GM12878 (cell line): ENCODE measurements around the gene PON3. TPM values are rescaled to one million over a fixed set of nuclear protein-coding genes. Genes with fewer than 3 reads are reported as not detected.

Experiments used
- ATAC-seq: fragments of 200-7000 bp; cut with Tn5 transposase; 3 replicates; pipeline ENCODE4 v1.9.1; 2020; ENCODE audit warnings: mild to moderate bottlenecking, moderate library complexity
- BruUV-seq: library from RNA; stranded (reverse); fragments of 400-500 nt; replicated peaks from 2 replicates; lab custom pipeline; 2021; lab: Mats Ljungman, UMichigan
- CTCF ChIA-PET: fragments of 300-600 bp; sonication (Branson Sonifier 250); formaldehyde crosslinking; extraction: SDS; loops from one replicate; lab custom pipeline; 2021; ENCODE audit warnings: inconsistent platforms; lab: Yijun Ruan, JAX
- POLR2A ChIA-PET: fragments of 350-600 bp; formaldehyde crosslinking; extraction: SDS; loops from one replicate; lab custom pipeline; 2021; ENCODE audit warnings: inconsistent platforms; lab: Charles Lee
- RAD21 ChIA-PET: fragments of 300-600 bp; sonication (Branson Sonifier 250); formaldehyde crosslinking; loops from one replicate; lab custom pipeline; 2023; ENCODE audit warnings: antibody characterized with exemption; ENCODE audit not compliant: unreplicated experiment; lab: Charles Lee
- SMC1A ChIA-PET: fragments of 300-600 bp; sonication (Branson Sonifier 250); formaldehyde crosslinking; loops from one replicate; lab custom pipeline; 2023; ENCODE audit not compliant: unreplicated experiment, uncharacterized antibody; lab: Charles Lee
- DNase-seq: peaks from one replicate; pipeline ENCODE4 v3.0.0-alpha.2; 2011; ENCODE audit warnings: low read depth, low spot score
- FAIRE-seq: peaks from 3 replicates; lab custom pipeline; 2011; peaks lifted over from hg19 to GRCh38; lab: Jason Lieb, UNC
- H2AFZ ChIP-seq: 2 replicates; pipeline ENCODE4 v1.6.0; 2011; ENCODE audit warnings: low read depth, low read length, control low read depth; ENCODE audit not compliant: control insufficient read depth
- H3K27ac ChIP-seq: 2 replicates; pipeline ENCODE4 v1.5.1; 2011; ENCODE audit warnings: control low read depth; ENCODE audit not compliant: control insufficient read depth, insufficient read depth
- H3K27me3 ChIP-seq, 2 experiments: replicated peaks in 1 of 2; 2 replicates each; pipeline versions ENCODE4 v1.6.0 to v1.6.1; 2011; ENCODE audit warnings: low read length in 1 of 2; ENCODE audit not compliant: control insufficient read depth in 2 of 2, insufficient read depth in 2 of 2
- H3K36me3 ChIP-seq, 2 experiments: 2 replicates each; pipeline ENCODE4 v1.5.1; 2011; ENCODE audit warnings: low read length in 1 of 2; ENCODE audit not compliant: control insufficient read depth in 2 of 2, insufficient read depth in 2 of 2
- H3K4me1 ChIP-seq: 2 replicates; pipeline ENCODE4 v1.6.1; 2011; ENCODE audit warnings: mild to moderate bottlenecking, low read length, moderate library complexity, mixed read lengths; ENCODE audit not compliant: control insufficient read depth, insufficient read depth
- H3K4me2 ChIP-seq: 2 replicates; pipeline ENCODE4 v1.6.0; 2011; ENCODE audit warnings: control low read depth; ENCODE audit not compliant: control insufficient read depth, insufficient read depth
- H3K4me3 ChIP-seq: fragments of 200-600 bp; sonication (generic); 2 replicates; pipeline ENCODE4 v1.5.1; 2016
- H3K79me2 ChIP-seq: 2 replicates; pipeline ENCODE4 v1.6.0; 2011; ENCODE audit warnings: low read length; ENCODE audit not compliant: control insufficient read depth, insufficient read depth
- H3K9ac ChIP-seq: 2 replicates; pipeline ENCODE4 v1.8.0; 2011; ENCODE audit warnings: low read length, control low read depth, mixed read lengths; ENCODE audit not compliant: control insufficient read depth, insufficient read depth
- H3K9me3 ChIP-seq: replicated peaks from 3 replicates; pipeline ENCODE4 v1.5.1; 2011; ENCODE audit warnings: mild to moderate bottlenecking, low read length; ENCODE audit not compliant: control insufficient read depth, insufficient read depth
- H4K20me1 ChIP-seq: 2 replicates; pipeline ENCODE4 v1.6.0; 2011; ENCODE audit not compliant: control insufficient read depth, insufficient read depth
- ASH2L ChIP-seq: fragments of 300-600, 200-600 bp; sonication (generic); IDR thresholded peaks from 2 replicates; pipeline ENCODE4 v1.6.1; 2017; ENCODE audit warnings: low read depth, mild to moderate bottlenecking, borderline replicate concordance
- CBX5 ChIP-seq: sonication (generic); IDR thresholded peaks from 2 replicates; pipeline ENCODE4 v1.6.1; 2016; ENCODE audit warnings: low read depth, moderate library complexity, mild to moderate bottlenecking, inconsistent platforms
- CREB1 ChIP-seq: IDR thresholded peaks from 2 replicates; pipeline ENCODE4 v1.6.1; 2012; ENCODE audit warnings: low read depth, mild to moderate bottlenecking, inconsistent platforms
- MTA2 ChIP-seq: fragments of 450-650 bp; IDR thresholded peaks from 2 replicates; pipeline ENCODE4 v1.6.1; 2016; ENCODE audit warnings: low read depth, mild to moderate bottlenecking, moderate library complexity
- MYB ChIP-seq: fragments of 150-350 bp; IDR thresholded peaks from 2 replicates; pipeline ENCODE4 v1.6.1; 2014; ENCODE audit warnings: mild to moderate bottlenecking, low read depth, low read length, borderline replicate concordance
- RAD21 ChIP-seq: IDR thresholded peaks from 2 replicates; pipeline ENCODE4 v1.6.1; 2011; ENCODE audit warnings: mild to moderate bottlenecking, low read depth, low read length, moderate library complexity; ENCODE audit not compliant: insufficient read depth
- TCF12 ChIP-seq: IDR thresholded peaks from 2 replicates; pipeline ENCODE4 v1.6.1; 2011; ENCODE audit warnings: low read depth, mild to moderate bottlenecking, low read length
- ZBED1 ChIP-seq: IDR thresholded peaks from 2 replicates; pipeline ENCODE4 v1.6.1; 2016; ENCODE audit warnings: borderline replicate concordance
- ZNF217 ChIP-seq: fragments of 450-650 bp; IDR thresholded peaks from 2 replicates; pipeline ENCODE4 v1.6.1; 2017; ENCODE audit warnings: antibody characterized with exemption, mild to moderate bottlenecking
- ZNF622 ChIP-seq: fragments of 450-650 bp; IDR thresholded peaks from 2 replicates; pipeline ENCODE4 v1.6.1; 2017; ENCODE audit warnings: mild to moderate bottlenecking, inconsistent platforms
- WGBS: methylation state at CpG from one replicate; pipeline ENCODE4 v1.1.6; 2016; ENCODE audit warnings: low lambda C conversion rate; ENCODE audit not compliant: insufficient replicate concordance, insufficient coverage; ENCODE audit errors: missing lambda C conversion rate; 5-methylcytosine and 5-hydroxymethylcytosine counted together
- in situ Hi-C: fragments of 300-500 bp; cut with MboI; formaldehyde crosslinking; loops from 9 replicates; pipeline ENCODE4 v1.14.3; 2018; ENCODE audit warnings: mixed read lengths
- intact Hi-C: fragments of 100-400 bp; cut with micrococcal nuclease; formaldehyde crosslinking; loops from one replicate; pipeline ENCODE4 v1.14.2; 2022; ENCODE audit not compliant: unreplicated experiment
- polyA plus RNA-seq, 11 experiments: library from polyadenylated mRNA; depleted of rRNA in 4 of 11; unstranded in 6 of 11; stranded (reverse) in 5 of 11; fragments of >200 nt; fragmentation: Nextera tagmentation in 4 of 11; fragmentation: Illumina TruSeq in 1 of 11; extraction: Ambion mirVana in 4 of 11; extraction: Trizol in 1 of 11; gene quantifications; 1 replicate in 1 of 11; 2 replicates in 10 of 11; pipeline versions ENCODE4 v1.2.1 to v1.2.3, GENCODE V29; 2011 to 2016; ENCODE audit warnings: inconsistent platforms in 2 of 11, missing spikeins in 2 of 11, low read depth in 1 of 11
- total RNA-seq, 4 experiments: library from RNA; depleted of rRNA in 3 of 4; stranded (reverse); fragments of >200 nt in 3 of 4; fragmentation: Illumina TruSeq in 1 of 4; extraction: Trizol in 1 of 4; gene quantifications; 2 replicates each; pipeline versions ENCODE4 v1.2.1 to v1.2.3, GENCODE V29; 2013 to 2021
- TF ChIP-seq, protein P1 (sequence below): fragments of 450-650 bp; IDR thresholded peaks from 2 replicates; pipeline ENCODE4 v1.6.1; 2016; ENCODE audit warnings: mild to moderate bottlenecking
- TF ChIP-seq, protein P2 (sequence below): IDR thresholded peaks from 2 replicates; pipeline ENCODE4 v1.6.1; 2011; ENCODE audit warnings: low read depth, low read length, improper control_type of control experiment, borderline replicate concordance
- TF ChIP-seq, protein P3 (sequence below): IDR thresholded peaks from 2 replicates; pipeline ENCODE4 v1.6.1; 2012; ENCODE audit warnings: mild to moderate bottlenecking, low read depth, low read length

Gene PON3
- total and polyA plus RNA-seq, 10 of the 15 experiments (the other 5 are each of a cell fraction or from before 2014, with no cell fraction given) = 0.45 to 2.0 (median 0.91) TPM

DNA sequence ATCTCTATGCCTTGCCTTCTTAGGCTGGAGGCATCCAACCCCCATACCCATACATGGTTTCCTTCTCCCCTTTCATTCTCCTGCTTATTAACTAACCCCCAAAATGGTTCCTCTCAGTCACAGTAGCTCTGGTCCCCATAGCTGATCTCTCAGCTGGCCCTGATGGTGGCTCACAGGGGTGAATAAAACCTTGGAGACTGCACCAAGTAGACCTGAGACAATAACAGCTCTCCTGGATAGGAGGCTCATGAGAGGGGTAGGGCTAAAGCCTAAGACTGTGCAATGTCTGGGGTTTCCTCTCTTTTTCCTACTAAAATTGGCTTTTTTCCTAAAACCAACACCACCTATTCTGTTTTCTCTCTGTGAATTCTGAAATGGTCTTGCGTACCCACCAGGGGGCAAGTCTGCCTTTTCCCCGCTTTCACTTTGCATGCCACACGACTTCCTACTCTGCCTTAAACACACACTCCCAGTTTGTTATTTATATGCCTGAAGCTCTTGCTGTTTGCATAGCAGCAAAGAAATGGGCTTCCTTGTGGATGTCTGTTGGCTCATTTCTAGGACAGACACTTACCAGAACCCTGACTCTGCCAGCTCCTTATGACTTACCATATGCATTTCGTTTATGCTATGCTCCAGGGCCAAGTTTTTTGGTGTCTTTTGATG is 53.4 kb downstream of the PON3 start:
- no peaks in the 10 kb centered on the region for H4K20me1 ChIP-seq
- no peak overlapping the region for H3K4me3 ChIP-seq
- ChIA-PET RAD21 (no interaction called here), SMC1A (interaction anchor here (1.2 kb wide), 1 partner anchor 10 kb away, joined by 3 read pairs; no protein-coding TSS in a partner anchor), CTCF (no interaction called here), POLR2A (no interaction called here)
- H2AFZ ChIP-seq = no peak overlapping the region
- no peak overlapping the region for H3K4me2 ChIP-seq
- intact Hi-C loops (no loop called here), in situ Hi-C loops (no loop called here)
- H3K9ac ChIP-seq = no peak overlapping the region
- no peak for ATAC-seq
- BruUV-seq = no TSS peak
- no peak for FAIRE-seq
- no peaks in the 10 kb centered on the region for H3K9me3 ChIP-seq
- WGBS = 50% methylated on average over 4 of the region's 4 CpGs
- H3K79me2 ChIP-seq = no peaks in the 10 kb centered on the region
- H3K27ac ChIP-seq = no peak overlapping the region
- H3K36me3 ChIP-seq = no peaks in the 10 kb centered on the region; a peak in 1 of 4 replicates
- no peaks in the 10 kb centered on the region; a peak in 2 of 4 replicates for H3K27me3 ChIP-seq
- no peaks in the 10 kb centered on the region for H3K4me1 ChIP-seq
- DNase-seq = no peak
- TF ChIP-seq ASH2L (no peak), ZNF217 (no peak), RAD21 (no peak), CREB1 (no peak), MTA2 (no peak), CBX5 (no peak), MYB (no peak), ZNF622 (no peak), ZBED1 (no peak), TCF12 (no peak)
- TF ChIP-seq, protein P1, sequence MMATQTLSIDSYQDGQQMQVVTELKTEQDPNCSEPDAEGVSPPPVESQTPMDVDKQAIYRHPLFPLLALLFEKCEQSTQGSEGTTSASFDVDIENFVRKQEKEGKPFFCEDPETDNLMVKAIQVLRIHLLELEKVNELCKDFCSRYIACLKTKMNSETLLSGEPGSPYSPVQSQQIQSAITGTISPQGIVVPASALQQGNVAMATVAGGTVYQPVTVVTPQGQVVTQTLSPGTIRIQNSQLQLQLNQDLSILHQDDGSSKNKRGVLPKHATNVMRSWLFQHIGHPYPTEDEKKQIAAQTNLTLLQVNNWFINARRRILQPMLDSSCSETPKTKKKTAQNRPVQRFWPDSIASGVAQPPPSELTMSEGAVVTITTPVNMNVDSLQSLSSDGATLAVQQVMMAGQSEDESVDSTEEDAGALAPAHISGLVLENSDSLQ = no peak
- TF ChIP-seq, protein P2, sequence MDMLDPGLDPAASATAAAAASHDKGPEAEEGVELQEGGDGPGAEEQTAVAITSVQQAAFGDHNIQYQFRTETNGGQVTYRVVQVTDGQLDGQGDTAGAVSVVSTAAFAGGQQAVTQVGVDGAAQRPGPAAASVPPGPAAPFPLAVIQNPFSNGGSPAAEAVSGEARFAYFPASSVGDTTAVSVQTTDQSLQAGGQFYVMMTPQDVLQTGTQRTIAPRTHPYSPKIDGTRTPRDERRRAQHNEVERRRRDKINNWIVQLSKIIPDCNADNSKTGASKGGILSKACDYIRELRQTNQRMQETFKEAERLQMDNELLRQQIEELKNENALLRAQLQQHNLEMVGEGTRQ = no peak
- TF ChIP-seq, protein P3, sequence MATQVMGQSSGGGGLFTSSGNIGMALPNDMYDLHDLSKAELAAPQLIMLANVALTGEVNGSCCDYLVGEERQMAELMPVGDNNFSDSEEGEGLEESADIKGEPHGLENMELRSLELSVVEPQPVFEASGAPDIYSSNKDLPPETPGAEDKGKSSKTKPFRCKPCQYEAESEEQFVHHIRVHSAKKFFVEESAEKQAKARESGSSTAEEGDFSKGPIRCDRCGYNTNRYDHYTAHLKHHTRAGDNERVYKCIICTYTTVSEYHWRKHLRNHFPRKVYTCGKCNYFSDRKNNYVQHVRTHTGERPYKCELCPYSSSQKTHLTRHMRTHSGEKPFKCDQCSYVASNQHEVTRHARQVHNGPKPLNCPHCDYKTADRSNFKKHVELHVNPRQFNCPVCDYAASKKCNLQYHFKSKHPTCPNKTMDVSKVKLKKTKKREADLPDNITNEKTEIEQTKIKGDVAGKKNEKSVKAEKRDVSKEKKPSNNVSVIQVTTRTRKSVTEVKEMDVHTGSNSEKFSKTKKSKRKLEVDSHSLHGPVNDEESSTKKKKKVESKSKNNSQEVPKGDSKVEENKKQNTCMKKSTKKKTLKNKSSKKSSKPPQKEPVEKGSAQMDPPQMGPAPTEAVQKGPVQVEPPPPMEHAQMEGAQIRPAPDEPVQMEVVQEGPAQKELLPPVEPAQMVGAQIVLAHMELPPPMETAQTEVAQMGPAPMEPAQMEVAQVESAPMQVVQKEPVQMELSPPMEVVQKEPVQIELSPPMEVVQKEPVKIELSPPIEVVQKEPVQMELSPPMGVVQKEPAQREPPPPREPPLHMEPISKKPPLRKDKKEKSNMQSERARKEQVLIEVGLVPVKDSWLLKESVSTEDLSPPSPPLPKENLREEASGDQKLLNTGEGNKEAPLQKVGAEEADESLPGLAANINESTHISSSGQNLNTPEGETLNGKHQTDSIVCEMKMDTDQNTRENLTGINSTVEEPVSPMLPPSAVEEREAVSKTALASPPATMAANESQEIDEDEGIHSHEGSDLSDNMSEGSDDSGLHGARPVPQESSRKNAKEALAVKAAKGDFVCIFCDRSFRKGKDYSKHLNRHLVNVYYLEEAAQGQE = no peak
